Occipital lobe (tissue), 2 donors: Measurements from ENCODE around the gene BRSK2. TPM values are rescaled to one million over a fixed set of nuclear protein-coding genes. Genes with fewer than 3 reads are reported as not detected.

Source experiments
- DNase-seq: peaks from one replicate; lab custom pipeline; 2025; lab: John Stamatoyannopoulos, UW
- total RNA-seq: library from RNA; depleted of rRNA; stranded (reverse); fragments of >200 nt; gene quantifications from one replicate; pipeline ENCODE4 v1.2.3, GENCODE V29; 2014

The BRSK2 gene
- total RNA-seq, 1 donor from 2014 or later: 32.8 TPM

DNA sequence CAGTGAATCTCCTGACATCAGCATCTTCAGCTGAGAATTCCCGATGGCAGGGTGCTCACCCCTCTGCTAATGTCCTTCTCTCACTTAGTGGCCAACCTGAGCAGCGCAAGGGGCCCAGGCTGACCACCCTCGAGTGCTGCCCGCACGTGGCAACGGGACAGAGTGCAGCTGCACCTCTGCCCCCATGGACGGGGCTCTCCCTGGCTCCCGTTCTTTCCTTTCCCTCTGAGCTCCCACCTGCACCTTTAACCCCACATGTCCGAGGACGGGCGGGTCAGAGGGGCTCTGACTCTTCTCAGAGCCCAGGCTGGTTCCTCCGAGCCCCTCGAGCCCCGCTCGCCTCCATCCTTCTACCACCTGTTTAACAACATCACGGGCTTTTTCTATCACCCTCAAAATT, 77.0 kb downstream of the BRSK2 start:
- DNase-seq: no peak

DNA sequence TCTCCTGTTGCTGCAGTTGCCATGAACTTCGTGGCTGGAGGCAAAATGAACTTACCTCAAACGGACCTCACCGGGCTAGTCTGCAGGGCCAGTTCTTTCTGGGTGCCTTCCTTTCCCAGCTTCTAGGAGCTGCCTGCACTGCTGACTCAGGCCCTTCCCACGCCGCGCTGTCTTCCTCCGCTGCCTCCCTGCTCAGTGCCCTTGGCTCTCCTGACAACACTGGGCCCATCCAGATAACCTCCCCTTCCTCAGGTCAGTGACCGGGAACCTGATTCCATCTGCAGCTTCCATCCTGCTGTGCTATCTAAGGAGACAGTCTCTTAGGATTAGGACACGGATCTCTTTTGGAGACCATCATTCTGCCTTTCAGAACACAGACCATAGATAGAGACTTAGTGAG, 77.5 kb downstream of the BRSK2 start:
- DNase-seq: no peak

DNA sequence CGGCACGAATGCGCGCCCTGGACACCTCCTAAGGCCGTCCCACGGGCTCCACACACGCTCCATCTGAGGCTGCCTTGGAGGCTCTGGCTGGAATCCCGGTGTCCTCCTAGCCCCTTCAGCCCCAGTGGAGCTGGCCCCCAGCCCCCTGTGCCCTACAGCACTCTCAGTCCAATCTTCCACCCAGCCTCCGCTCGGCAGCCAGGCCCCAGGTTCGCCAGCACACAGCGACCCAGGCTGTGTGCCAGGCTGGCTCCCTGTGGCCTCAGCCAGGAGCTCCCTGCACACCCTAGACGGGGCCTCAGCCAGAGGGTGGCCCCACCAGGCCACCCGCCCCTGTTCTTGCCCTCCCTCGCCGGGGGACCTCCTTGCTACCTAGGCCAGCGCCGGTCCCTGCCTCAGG, 78.3 kb downstream of the BRSK2 start:
- no peak for DNase-seq

DNA sequence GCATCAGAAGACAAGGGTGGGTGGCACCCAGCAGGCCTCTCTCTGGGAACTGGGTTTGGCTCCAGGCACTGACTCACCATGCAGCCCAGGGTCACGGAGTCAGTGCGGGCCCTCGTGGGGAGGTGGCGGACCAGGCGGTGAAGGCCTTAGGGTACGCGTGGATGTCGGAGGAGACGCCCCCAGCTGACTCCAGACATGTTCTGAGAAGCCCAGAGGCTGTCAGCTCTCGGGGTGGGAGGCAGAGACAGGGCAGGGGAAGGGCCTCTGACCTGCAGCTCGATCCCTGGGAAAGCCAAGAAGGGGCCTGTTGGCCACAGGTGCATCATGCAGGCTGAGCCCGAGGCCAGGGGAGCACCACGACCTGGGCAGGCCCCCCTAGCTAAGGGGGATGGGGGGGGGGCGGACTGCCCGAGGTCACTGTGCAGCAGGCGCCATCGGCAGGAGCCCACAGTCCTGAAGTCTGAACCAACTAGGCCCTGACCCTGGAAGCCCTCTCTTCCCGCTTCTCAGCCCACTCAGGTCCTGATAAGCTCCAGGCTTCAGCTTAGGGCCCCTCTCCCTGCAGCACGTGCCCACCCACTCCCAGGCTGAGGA, 78.8 kb downstream of the BRSK2 start:
- no peak for DNase-seq

DNA sequence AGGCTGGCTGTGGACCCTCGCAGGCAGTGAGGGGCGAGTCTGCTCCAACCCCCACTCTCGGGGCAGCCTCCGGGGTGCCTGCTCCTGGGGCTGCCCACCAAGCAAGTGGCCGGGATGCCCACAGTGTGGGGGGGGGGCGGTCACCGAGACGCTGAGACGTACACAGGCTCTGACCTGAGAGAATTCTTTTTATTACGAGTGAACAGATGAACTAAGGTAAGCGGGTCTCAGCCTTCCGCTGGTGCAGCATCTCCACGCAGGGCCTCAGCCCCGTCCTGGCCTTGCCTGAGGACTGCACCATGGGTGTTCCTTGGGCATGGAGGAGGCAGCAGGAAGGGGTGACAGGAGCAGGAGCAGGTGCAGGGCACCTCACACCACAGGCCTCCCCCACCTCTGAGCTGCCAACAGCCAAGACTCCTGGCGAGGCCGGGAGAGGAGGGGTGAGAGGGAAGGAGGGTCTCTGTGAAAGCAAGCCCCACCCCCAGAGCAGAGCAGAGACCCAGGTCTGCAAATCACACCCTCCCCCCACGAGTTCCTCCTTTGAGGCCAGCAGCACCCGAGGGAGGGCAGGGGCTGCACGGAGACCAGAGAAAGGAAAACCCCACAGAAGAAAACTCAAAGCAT, 79.7 kb downstream of the BRSK2 start:
- DNase-seq: no peak

DNA sequence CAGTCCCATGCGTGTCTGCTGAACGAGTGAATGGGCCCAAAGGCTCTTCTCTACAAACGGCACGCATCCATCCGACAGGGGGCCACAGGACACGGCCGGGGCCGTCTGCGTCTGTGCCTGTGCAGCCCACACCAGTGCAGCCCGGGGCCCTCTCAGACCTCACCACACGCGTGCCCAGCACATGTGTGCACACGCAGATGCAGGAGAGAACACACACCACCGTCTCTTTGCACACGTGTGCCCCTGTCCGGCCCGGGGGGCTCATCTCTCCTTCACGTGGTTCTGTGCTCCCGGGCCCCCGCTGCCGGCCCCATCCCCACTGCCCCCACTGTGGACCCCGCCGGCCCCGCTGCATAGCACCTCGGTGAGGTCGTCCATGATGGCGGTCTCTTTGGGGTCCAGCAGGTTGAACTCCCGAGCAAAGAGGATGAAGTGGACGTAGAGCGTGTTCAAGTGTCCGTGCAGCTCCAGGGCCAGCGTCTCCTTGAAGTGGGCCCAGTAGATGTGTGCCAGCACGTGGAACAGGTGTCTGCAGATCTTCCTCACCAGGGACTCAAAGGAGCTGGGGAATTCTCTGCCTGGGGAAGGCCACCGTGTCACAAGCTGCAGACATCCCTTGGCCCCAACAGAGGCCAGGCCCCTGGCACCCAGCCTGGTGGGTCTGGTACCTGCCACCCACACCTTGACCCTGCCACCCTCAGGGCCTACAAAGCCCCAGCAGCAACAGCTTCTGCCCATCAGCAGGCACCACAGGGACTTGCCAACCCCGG, 80.4 kb downstream of the BRSK2 start:
- no peak for DNase-seq

DNA sequence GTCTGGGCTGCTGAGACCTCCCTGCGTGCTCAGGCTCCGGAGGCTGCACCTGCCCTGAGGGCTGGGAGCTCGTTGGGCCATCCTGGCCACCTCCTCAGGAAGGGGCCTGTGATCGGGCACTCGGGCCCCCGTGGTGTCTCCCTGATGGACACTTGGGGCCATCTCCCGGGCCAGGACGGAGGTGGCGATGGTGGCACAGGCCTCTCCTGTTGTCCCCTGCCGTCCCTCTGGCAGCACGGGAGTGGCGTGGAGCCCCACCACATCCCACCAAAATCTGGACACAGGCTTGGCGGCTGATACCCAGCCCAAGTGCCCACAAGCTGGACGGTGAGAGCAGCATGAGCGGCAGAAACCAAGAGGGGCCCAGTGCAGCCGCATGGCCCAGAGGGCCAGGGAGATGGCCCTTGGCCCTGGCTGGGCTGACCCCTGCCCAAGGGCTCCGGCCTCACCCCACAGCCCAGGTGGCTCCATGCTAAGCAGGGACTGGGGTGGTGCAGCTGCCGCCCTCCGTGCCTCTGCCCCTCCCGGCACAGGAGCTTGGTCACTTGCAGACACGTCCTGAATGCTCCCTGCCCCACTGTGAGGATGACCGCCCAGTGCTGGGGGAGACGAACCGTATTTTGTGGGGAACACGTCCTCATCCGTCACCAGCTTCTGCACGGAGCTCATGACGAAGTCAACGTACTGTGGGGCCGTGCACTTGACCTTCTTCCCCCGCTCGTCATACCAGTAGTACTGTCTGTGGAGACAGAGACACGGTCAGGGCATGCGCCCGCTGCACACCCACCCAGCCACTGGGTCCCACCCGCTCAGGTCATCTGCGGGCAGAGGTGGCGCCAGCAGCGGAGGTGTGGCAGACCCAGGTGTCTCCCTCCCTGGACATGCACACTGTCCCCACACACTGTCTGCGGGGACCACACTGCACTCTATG, 81.2 kb downstream of the BRSK2 start:
- no peak for DNase-seq

DNA sequence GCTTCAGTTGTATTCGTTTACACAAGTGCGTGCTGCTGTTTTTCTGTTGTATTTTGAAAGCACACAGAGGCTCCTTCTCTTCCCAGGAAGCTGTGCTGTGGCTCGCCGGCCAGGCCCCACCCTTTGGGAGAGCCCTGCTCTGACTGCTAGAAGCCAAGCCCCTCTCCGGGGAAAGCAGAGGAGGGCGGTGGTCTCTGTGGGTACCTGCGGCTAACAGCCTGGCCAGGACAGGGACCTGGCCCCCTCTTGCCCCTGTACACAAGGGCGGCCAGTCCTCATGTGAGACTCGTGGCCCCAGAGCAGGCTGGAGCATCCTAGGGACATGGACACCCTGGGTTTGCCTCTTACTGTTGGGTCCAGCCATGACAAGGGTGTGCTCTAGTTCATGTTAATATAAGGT, 82.0 kb downstream of the BRSK2 start:
- DNase-seq: no peak

DNA sequence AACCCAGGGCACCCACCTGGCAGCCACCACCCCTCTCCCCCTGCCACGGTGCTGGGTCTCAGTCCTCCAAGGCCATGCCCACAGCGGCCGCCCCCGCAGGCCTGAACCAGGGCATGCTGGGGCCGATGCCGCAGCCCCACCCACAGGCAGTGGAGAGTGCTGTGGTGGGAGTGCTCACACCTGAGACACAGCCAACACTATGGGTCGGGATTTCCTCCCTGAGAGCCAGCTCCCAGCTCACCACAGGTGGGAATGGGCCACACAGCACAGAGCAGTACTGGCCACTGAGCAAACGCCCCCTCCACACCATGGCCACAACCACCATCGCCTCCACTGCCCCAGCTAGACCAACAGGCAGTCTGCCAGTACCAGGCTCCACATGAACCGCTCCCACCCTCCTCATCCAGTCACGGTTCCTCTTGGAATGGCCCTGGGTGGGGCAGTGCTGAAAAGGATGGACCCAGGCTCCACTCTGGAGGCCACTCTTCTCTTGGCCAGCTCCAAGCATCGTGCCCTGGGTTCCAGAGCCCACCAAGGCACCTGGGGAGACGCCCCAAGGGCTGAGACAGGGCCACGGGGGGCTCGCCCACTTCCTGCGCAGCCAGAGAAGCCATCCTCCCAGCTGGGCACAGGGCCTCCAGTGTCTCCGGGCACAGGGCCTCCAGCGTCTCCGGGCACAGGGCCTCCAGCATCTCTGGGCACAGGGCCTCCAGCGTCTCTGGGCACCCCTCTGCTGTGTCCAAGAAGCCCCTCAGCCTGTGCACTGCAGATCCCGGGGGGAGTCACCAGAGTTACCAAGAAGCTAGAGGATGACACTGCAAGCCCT, 82.7 kb downstream of the BRSK2 start:
- DNase-seq: no peak

DNA sequence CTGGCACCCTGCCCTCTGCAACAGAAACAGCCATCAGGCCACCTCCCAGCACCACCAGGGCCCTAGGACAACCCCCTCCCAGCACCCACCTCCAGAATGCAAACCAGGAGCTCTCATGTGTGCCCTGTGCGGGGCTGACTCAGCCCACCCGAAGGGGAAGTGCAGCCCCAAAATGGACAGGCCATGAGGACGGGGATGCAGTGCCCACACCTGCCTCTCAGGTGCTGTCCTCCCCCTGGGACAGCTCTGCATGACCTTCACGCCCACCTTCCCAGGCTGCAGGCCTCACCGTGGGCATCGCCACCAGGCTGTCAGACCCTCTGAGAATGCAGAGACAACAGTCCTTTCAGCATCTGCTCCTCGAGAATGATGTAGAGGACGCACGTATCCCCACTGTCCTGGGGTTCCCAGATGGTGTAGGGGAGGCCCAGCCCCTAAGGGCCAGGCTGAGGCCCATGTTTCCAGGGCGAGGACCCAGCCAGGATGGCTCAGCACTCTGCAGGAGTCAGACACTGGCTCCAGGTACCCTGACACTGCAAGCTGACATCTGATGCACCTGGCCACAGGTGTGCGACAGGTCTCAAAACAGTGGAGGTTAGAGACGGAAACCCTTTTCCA, 83.4 kb downstream of the BRSK2 start:
- DNase-seq: no peak

DNA sequence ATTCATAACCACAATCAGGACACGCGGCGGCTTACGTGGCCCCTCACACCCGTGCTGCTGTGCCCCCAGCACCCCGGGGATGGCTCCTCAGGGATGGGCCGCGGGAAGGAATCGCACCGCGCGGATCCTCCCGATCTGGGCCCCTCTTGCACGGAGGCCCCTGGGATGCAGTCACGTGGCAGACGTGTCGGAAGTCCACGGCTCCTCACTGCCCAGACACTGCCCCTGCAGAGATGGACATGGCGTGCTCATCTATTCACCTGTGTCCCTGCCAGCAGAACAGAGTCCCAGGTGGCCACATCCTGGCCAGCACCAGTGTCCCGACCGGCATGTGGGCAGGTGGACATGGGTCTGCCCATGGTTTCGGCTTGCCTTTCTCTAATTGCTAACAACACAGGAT, 84.1 kb downstream of the BRSK2 start:
- DNase-seq: no peak

DNA sequence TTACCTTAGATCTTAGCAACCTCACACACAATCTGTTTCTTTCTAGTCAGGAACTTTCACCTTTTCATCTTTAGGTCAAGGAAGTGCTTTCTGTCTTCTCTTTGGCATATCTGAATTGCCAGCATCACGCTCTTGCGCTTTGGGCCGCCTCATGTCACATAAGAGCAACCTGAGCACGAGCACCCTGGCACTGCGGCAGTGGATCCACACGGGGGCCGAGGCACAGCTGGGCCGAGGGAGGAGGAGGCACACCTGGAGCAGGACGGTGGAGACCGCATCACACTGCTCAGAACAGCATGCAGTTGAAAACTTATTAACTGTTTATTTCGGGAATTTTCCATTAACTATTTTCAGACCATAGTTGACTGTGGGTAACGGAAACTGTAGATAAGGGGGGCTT, 86.1 kb downstream of the BRSK2 start:
- DNase-seq: no peak

DNA sequence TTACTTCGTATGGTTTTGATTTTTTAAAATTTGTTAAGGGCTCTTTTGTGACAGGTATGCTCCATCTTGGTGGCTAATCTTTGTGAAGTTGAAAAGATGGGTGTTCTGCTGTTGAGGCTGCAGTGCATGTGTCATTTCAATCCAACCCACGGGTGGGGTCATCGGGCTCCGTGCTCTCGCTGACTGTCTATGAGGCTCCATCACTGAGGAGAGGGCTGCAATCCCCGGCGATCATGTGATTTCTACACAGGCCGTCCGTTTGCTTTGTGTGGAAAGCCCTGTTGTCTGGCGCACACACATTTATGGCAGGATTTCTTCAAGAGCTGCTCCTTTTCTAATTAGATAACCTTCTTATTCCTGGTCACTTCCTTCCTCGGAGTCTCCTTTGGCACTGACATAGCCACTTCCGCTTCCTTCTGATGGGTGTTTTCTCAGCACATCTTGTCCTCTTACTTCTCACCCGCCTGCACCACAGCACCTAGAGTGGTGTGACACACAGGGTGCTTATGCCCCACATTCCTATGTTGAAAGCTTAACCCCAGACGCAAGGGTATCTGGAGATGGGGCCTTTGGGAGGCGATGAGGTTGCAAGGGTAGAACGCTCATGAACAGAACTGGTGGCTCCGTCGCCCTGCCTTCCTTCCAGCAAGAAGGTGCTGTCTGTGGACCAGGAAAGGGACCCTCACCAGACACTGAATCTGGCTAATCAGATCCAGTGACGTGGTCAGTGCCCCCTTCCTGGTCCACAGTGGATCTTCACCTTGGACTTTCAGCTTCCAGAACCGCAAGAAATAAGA, 87.4 kb downstream of the BRSK2 start:
- DNase-seq: no peak

DNA sequence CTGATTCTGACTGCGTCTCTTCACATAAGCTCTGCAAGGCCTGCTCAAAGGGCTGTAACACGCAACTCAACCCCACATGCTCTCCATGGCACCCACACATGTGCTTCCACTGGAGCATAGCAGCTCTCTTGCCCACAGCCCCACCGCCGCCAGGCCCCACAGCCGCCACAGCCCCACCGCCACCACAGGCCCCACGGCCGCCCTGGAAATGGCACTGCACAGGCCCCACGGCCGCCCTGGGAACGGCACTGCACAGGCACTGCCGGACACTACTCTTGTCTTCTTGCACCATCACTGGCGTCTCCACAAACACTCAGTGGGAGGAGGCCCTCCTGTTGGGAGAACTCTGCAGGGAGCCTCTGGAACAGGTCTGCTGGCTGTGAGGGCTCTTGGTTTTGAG, 88.3 kb downstream of the BRSK2 start:
- DNase-seq: no peak

DNA sequence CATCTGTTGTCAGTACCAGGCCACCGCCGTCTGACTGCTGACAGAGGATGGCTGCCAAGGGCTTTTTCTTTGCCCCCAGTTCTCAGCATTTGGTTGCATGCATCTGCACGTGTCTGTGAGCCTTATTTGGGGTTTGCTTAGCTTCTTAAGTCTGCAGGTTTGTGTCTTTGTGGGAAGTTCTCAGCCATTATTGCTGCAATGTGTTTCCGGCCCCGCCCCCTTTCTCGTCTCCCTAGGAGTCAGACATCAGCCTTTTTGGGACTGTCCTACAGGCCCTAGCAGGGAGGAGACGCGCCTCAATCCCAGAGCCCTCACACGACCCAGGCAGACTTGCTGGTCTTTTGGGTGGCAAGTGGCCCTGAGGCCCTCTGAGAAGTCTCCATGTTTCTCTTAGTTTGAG, 88.8 kb downstream of the BRSK2 start:
- DNase-seq: no peak

DNA sequence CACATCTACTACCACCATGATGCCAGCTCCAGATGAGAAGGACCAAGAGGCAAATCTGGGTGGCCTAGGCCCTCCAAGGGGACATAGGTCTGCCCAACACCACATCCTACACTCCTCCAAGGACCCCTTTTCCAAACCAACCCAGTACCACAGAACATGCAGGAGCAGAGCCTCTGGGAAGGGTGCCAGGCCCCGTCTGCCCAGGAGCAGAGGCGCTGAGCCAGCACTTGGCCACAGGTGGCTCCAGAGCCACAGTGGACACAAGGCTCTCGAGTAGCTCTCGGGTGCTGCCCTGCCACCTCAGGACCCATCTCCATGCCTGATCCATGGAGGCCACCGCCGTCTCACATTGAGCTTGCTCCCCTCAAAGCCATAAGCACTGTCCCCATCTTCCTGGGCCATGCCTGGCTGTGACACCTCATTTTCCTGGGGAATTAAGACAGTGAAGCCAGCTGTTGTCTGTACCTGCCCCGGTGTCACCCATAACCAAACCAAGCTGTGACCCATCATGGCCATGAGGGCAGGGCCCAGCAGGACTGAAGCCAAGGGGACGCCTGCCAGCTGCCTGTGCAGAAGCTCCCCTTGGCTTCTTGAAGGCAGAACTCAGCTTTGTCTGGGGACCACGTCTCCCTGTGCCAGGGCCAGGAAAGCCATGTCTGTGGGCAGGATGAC, 89.4 kb downstream of the BRSK2 start:
- DNase-seq: no peak

DNA sequence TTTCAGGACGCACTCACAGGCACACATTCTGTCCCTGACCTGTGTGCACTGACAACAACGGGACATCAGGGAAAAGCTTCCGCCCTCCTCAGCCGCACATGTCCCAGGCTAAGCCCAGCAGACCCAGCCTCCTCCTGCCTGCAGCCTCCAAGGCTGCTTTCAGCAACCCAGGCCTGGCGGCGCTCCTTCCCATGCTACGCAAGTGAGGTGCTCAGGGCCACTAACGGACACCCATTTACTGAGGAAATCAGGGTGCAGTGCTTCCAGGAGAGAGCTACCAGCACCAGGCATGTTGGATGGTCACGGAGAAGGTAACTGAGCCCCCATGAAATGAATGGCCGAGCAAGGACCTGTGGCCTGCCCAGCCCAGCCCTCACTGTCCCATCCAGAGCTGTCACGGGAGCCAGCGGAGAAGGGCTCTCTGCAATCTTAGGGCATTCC, 90.0 kb downstream of the BRSK2 start:
- DNase-seq: no peak

DNA sequence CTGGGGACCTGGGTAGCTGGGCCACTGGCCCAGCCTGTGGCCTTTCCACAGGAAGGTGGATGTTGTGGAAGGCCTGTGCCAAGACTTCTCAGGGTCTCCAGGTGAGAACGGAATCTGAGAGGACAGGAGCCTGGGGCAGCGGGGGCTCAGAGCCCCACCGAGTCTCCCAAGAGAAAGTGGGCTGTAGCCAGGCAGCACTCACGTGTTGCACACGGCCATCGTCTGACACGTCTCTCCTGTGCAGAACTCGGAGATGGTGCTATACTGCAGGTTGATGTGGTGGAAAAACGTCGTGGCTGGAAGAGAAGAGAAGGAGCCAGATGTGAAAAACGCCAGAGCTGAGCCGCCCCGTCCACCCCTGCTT, 90.4 kb downstream of the BRSK2 start:
- no peak for DNase-seq
